Left lung (tissue), 10 donors: ENCODE data around the gene DENND1A. TPM values are rescaled to one million over a fixed set of nuclear protein-coding genes. Genes with fewer than 3 reads are reported as not detected.
A peak's percentile ranks its signal among the peaks of the same experiment; 100 is the strongest.

ENCODE experiments used
- ATAC-seq: fragments of 200-7000 bp; cut with Tn5 transposase; one replicate; pipeline ENCODE4 v1.9.1; 2020; ENCODE audit warnings: moderate library complexity
- DNase-seq, 4 donors: peaks; one replicate each; pipeline ENCODE4 v3.0.0-alpha.2; 2013 to 2020
- H3K27ac ChIP-seq, 2 donors: fragments of 200-600 bp; sonication (generic) in 1 of 2; one replicate each; pipeline versions ENCODE4 v1.5.0 to v1.8.0; 2020 to 2021
- H3K27me3 ChIP-seq, 2 donors: fragments of 200-600 bp; sonication (generic) in 1 of 2; one replicate each; pipeline versions ENCODE4 v1.5.0 to v1.8.0; 2020 to 2021
- H3K36me3 ChIP-seq, 2 donors: fragments of 200-600 bp; sonication (generic) in 1 of 2; one replicate each; pipeline versions ENCODE4 v1.5.0 to v1.8.0; 2020 to 2021
- H3K4me1 ChIP-seq, 2 donors: fragments of 200-600 bp; one replicate each; pipeline ENCODE4 v1.8.0; 2021
- H3K4me3 ChIP-seq, 2 donors: fragments of 200-600 bp; sonication (generic) in 1 of 2; one replicate each; pipeline versions ENCODE4 v1.5.0 to v1.8.0; 2020 to 2021; ENCODE audit warnings: mild to moderate bottlenecking in 1 of 2
- H3K9me3 ChIP-seq, 2 donors: fragments of 200-600 bp; sonication (generic) in 1 of 2; one replicate each; pipeline versions ENCODE4 v1.5.0 to v1.8.0; 2020 to 2021
- CTCF ChIP-seq, 2 donors: fragments of 200-600 bp; sonication (generic) in 1 of 2; IDR thresholded peaks; one replicate each; pipeline versions ENCODE4 v1.5.0 to v1.8.0; 2021; ENCODE audit warnings: antibody characterized with exemption in 2 of 2
- intact Hi-C, 2 donors: fragments of 100-400 bp; cut with DNase I; formaldehyde crosslinking; loops; one replicate each; pipeline versions ENCODE4 v1.11.2 to v1.14.2; 2022
- polyA plus RNA-seq, 6 donors: library from polyadenylated mRNA; unstranded; fragments of 120-200 nt; gene quantifications; one replicate each; pipeline ENCODE4 v1.2.1, GENCODE V29; 2013; ENCODE audit not compliant: insufficient read length in 6 of 6
- total RNA-seq, 2 donors: library from RNA; stranded (reverse); fragmentation: NEBNext Ultra II Directional; extraction: Animal tissue kit (Norgen Biotek cat#: 25700); gene quantifications; one replicate each; pipeline ENCODE4 v1.2.1, GENCODE V29; 2021
- donor health status: DM: no; HTN: yes; CAD: no.
- donor health status: DM: no; HTN: no; CAD: no.

Gene DENND1A
- total and polyA plus RNA-seq, 8 donors, result 8.3 to 23.2 (median 9.7) TPM

GRCh38 chr9:123375469-123376132 lies 554.3 kb downstream of the DENND1A start:
- ATAC-seq, result peak; percentile 22
- H3K27me3 ChIP-seq, result peaks cover 30 to 62% of the 10 kb centered on the region in 2 donors

DNA sequence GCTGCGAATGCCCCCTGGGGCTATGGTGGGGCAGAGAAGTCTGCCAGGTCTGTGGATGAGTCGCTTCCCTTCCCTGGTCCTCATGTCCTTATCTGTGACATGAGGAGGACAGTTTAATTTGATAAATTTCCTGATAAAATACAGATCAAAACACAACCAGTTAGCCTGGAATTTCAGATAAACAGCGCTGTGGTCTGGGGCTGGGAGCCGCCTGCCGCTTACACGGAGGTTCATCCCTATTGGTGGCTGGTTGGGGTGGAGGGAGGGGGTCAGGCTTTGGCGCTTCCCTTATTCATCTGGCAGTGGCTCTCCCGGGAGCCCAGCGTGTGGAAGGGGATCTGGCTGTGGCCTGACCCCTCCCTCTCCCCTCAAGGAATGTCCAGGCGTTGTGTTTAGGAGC lies 556.0 kb downstream of the DENND1A start:
- peaks cover 0 to 5% of the 10 kb centered on the region in 2 donors for H3K4me1 ChIP-seq
- DNase-seq (peak in 1 of 4 donors; percentile 33), ATAC-seq (no peak)
- H3K9me3 ChIP-seq, result no peaks in the 10 kb centered on the region
- intact Hi-C loops, result no loop called here
- H3K4me3 ChIP-seq, result no peak overlapping the region
- H3K27me3 ChIP-seq, result peaks cover 30 to 78% of the 10 kb centered on the region in 2 donors
- no peak for TF ChIP-seq CTCF (IDR thresholded peaks at IDR 0.05)
- H3K36me3 ChIP-seq, result no peaks in the 10 kb centered on the region
- no peak overlapping the region for H3K27ac ChIP-seq

More at GRCh38 chr9:123375469-123376132, 554.3 kb downstream of the DENND1A start:
- intact Hi-C loops, result no loop called here
- no peaks in the 10 kb centered on the region for H3K36me3 ChIP-seq
- TF ChIP-seq CTCF (IDR thresholded peaks at IDR 0.05), result no peak
- H3K4me3 ChIP-seq, result no peak overlapping the region
- H3K27ac ChIP-seq, result no peak overlapping the region
- peak in 2 of 4 donors; percentile 24 to 80 for DNase-seq
- H3K9me3 ChIP-seq, result no peaks in the 10 kb centered on the region
- H3K4me1 ChIP-seq, result peaks cover 0 to 5% of the 10 kb centered on the region in 2 donors

- H3K36me3 ChIP-seq, result no peaks in the 10 kb centered on the region
- H3K9me3 ChIP-seq, result no peaks in the 10 kb centered on the region
- DNase-seq (peak in 1 of 4 donors; percentile 76), ATAC-seq (no peak)
- TF ChIP-seq CTCF (IDR thresholded peaks at IDR 0.05), result no peak
- H3K27me3 ChIP-seq, result peaks cover 30 to 82% of the 10 kb centered on the region in 2 donors
- intact Hi-C loops, result no loop called here
- H3K27ac ChIP-seq, result no peak overlapping the region
- peaks cover 0 to 5% of the 10 kb centered on the region in 2 donors for H3K4me1 ChIP-seq
- H3K4me3 ChIP-seq, result no peak overlapping the region
These were observed 556.4 kb downstream of the DENND1A start for GRCh38 chr9:123373447-123373923.

GRCh38 chr9:123372766-123373446 lies 557.0 kb downstream of the DENND1A start:
- Histone ChIP-seq H3K27me3 (peaks cover 30 to 88% of the 10 kb centered on the region in 2 donors), H3K9me3 (no peaks in the 10 kb centered on the region), H3K27ac (no peak overlapping the region), H3K4me3 (no peak overlapping the region), H3K4me1 (peaks cover 0 to 5% of the 10 kb centered on the region in 2 donors), H3K36me3 (no peaks in the 10 kb centered on the region)
- DNase-seq (peak in 1 of 4 donors; percentile 50), ATAC-seq (no peak)
- intact Hi-C loops, result no loop called here
- TF ChIP-seq CTCF (IDR thresholded peaks at IDR 0.05), result no peak
